AG09309 (cell line): Measurements from ENCODE around the gene CHSY1.

Experiments
- DNase-seq: peaks from one replicate; pipeline ENCODE4 v3.0.0-alpha.2; 2010; ENCODE audit warnings: low read depth
- H3K4me3 ChIP-seq: 2 replicates; pipeline ENCODE4 v1.5.1; 2011; ENCODE audit warnings: mild to moderate bottlenecking, low read depth, low read length, moderate library complexity; ENCODE audit not compliant: control insufficient read depth
- TF ChIP-seq, protein P1 (sequence below): IDR thresholded peaks from 2 replicates; pipeline ENCODE4 v1.5.1; 2011; ENCODE audit warnings: mild to moderate bottlenecking, low read depth, low read length, inconsistent platforms; ENCODE audit not compliant: insufficient read depth, control insufficient read depth; ENCODE audit errors: missing control alignments

The CHSY1 gene

GRCh38 chr15:101251830-101252820 lies at the start of gene CHSY1:
CHSY1 (minus strand) TSS chr15:101252048; CDS start chr15:101251456, 592 bp downstream.
- peak; percentile 75 for DNase-seq
- TF ChIP-seq, protein P1, sequence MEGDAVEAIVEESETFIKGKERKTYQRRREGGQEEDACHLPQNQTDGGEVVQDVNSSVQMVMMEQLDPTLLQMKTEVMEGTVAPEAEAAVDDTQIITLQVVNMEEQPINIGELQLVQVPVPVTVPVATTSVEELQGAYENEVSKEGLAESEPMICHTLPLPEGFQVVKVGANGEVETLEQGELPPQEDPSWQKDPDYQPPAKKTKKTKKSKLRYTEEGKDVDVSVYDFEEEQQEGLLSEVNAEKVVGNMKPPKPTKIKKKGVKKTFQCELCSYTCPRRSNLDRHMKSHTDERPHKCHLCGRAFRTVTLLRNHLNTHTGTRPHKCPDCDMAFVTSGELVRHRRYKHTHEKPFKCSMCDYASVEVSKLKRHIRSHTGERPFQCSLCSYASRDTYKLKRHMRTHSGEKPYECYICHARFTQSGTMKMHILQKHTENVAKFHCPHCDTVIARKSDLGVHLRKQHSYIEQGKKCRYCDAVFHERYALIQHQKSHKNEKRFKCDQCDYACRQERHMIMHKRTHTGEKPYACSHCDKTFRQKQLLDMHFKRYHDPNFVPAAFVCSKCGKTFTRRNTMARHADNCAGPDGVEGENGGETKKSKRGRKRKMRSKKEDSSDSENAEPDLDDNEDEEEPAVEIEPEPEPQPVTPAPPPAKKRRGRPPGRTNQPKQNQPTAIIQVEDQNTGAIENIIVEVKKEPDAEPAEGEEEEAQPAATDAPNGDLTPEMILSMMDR: peak; percentile 15

GRCh38 chr15:101296418-101297405 lies 44.9 kb upstream of the CHSY1 start:
- DNase-seq: no peak
- no peak overlapping the region for H3K4me3 ChIP-seq
- TF ChIP-seq, protein P1: no peak

More at GRCh38 chr15:101251830-101252820, at the start of gene CHSY1:
- H3K4me3 ChIP-seq: peak within 1 kb of the TSS; percentile 75

GRCh38 chr15:101295607-101296161 lies 43.8 kb upstream of the CHSY1 start:
- TF ChIP-seq, protein P1: no peak
- no peak for DNase-seq
- peak overlapping the region; percentile 95 for H3K4me3 ChIP-seq

DNA sequence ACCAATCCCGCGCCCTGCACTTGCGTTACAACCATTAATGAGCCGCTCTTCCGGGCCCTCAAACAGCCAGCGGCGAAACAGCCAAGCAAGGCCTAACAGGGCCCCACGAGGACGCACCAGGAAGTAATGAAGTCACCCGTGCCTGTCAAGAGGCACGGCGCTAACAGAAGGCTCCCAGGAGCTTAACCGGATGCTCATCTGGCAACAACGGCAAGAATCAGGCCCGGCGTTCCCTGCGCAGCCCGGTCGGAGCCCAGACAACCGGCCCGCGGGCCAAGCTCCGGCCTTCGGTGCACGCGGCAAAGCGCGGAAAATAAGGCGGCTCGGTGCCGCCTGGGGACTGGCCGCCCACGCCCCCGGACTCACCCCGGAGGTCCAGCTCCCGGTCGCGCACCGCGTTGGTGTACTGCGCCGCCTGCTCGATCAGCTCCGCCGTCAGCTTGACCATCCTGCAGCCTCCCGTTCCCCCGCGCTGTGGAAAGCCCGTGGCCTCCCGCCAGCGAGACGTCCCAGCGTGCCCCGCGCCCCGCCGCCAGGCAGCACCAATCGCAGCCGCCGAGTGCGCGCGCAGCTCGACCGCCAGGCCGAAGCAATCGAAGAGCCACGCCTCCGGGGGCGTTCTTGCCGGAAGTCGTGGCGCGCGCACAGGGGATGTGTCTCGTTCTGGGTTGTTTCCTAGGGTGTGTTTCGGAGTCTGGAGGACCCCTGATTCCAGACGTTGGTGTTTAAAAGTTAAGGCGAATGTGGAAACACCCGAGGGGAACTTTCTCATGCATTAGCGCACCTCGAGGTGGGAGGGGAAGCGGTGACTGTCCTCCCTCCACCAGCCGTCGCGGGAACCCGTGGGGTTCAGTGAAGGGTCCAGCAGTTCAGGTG lies 43.1 kb upstream of the CHSY1 start, which contains the start of gene SNRPA1:
Gene SNRPA1 (minus strand): TSS at position 518 of the 876 bp plus-strand sequence. CDS start 70 bp downstream, at position 448.
- H3K4me3 ChIP-seq: peak within 1 kb of the TSS; percentile 95
- peak; percentile 67 for DNase-seq
- TF ChIP-seq, protein P1: no peak

GRCh38 chr15:101293122-101293521 lies 41.3 kb upstream of the CHSY1 start:
- TF ChIP-seq, protein P1: no peak
- H3K4me3 ChIP-seq: peak overlapping the region; percentile 95
- DNase-seq: no peak
